ENCODE results near the gene GPSM1.

GPSM1 gene

GRCh38 chr9:136363949-136364748 is 36.8 kb downstream of the GPSM1 start:
- no peak for FAIRE-seq

GRCh38 chr9:136364942-136365774 is 37.8 kb downstream of the GPSM1 start:
- FAIRE-seq: no peak

GRCh38 chr9:136365775-136366222 is 38.5 kb downstream of the GPSM1 start:
- FAIRE-seq: no peak

GRCh38 chr9:136366826-136367225 is 39.5 kb downstream of the GPSM1 start:
- no peak for FAIRE-seq

- FAIRE-seq: no peak
Measured at GRCh38 chr9:136367296-136368145, 40.2 kb downstream of the GPSM1 start.

- FAIRE-seq: no peak
Measured at GRCh38 chr9:136368190-136368589, 40.9 kb downstream of the GPSM1 start.

GRCh38 chr9:136370037-136370436 is 42.7 kb downstream of the GPSM1 start:
- no peak for FAIRE-seq

- no peak for FAIRE-seq
Measured at GRCh38 chr9:136370687-136371532, 43.6 kb downstream of the GPSM1 start.

GRCh38 chr9:136371533-136371880 is 44.2 kb downstream of the GPSM1 start:
- no peak for FAIRE-seq

GRCh38 chr9:136372006-136372405 is 44.7 kb downstream of the GPSM1 start:
- no peak for FAIRE-seq

- FAIRE-seq: no peak
Measured at GRCh38 chr9:136372561-136373299, 45.4 kb downstream of the GPSM1 start.

- no peak for FAIRE-seq
Measured at GRCh38 chr9:136373300-136374182, 46.2 kb downstream of the GPSM1 start, which contains the start of gene CARD9. Gene CARD9 (minus strand): TSS chr9:136373669. CDS start chr9:136372078, 1,591 bp downstream.

- no peak for FAIRE-seq
Measured at GRCh38 chr9:136374183-136374575, 46.8 kb downstream of the GPSM1 start.

GRCh38 chr9:136375096-136375495 is 47.8 kb downstream of the GPSM1 start:
- FAIRE-seq: no peak

- no peak for FAIRE-seq
Measured at GRCh38 chr9:136376457-136376856, 49.1 kb downstream of the GPSM1 start.

GRCh38 chr9:136377341-136378169 is 50.2 kb downstream of the GPSM1 start:
- FAIRE-seq: no peak

- no peak for FAIRE-seq
Measured at GRCh38 chr9:136378170-136379002, 51.0 kb downstream of the GPSM1 start.

- no peak for FAIRE-seq
Measured at GRCh38 chr9:136379003-136379287, 51.6 kb downstream of the GPSM1 start.

GRCh38 chr9:136379401-136379800 is 52.1 kb downstream of the GPSM1 start:
- no peak for FAIRE-seq
